Glutamatergic neuron (in vitro differentiated cells): Measurements from ENCODE around the gene PPM1A. TPM values are rescaled to one million over a fixed set of nuclear protein-coding genes. Genes with fewer than 3 reads are reported as not detected.

Experiments used
- DNase-seq: peaks from one replicate; pipeline ENCODE4 v3.0.0; 2022
- H3K27ac Mint-ChIP-seq: one replicate; pipeline ENCODE4 v1.8.0; 2020; ENCODE audit warnings: mild to moderate bottlenecking, mixed read lengths, inconsistent platforms; ENCODE audit not compliant: unreplicated experiment
- H3K27me3 Mint-ChIP-seq: one replicate; pipeline ENCODE4 v1.8.0; 2020; ENCODE audit warnings: mild to moderate bottlenecking, moderate library complexity, mixed read lengths, inconsistent platforms; ENCODE audit not compliant: unreplicated experiment
- H3K36me3 Mint-ChIP-seq: one replicate; pipeline ENCODE4 v1.8.0; 2020; ENCODE audit warnings: mild to moderate bottlenecking, mixed read lengths, inconsistent platforms; ENCODE audit not compliant: unreplicated experiment
- H3K4me1 Mint-ChIP-seq: one replicate; pipeline ENCODE4 v1.8.0; 2020; ENCODE audit warnings: mild to moderate bottlenecking, low read depth, mixed read lengths, inconsistent platforms; ENCODE audit not compliant: unreplicated experiment
- H3K4me3 Mint-ChIP-seq: one replicate; pipeline ENCODE4 v1.8.0; 2020; ENCODE audit warnings: mild to moderate bottlenecking, mixed read lengths, inconsistent platforms; ENCODE audit not compliant: unreplicated experiment
- H3K9me3 Mint-ChIP-seq: one replicate; pipeline ENCODE4 v1.8.0; 2020; ENCODE audit warnings: mild to moderate bottlenecking, moderate library complexity, mixed read lengths, inconsistent platforms; ENCODE audit not compliant: unreplicated experiment
- CTCF ChIP-seq: fragments of 200-600 bp; sonication (generic); IDR thresholded peaks from one replicate; pipeline ENCODE4 v1.5.0; 2021; ENCODE audit not compliant: partially characterized antibody, unreplicated experiment
- total RNA-seq: library from RNA; stranded (reverse); fragmentation: NEBNext Ultra II Directional; extraction: Animal tissue kit (Norgen Biotek cat#: 25700); gene quantifications from one replicate; pipeline ENCODE4 v1.2.1, GENCODE V29; 2021; ENCODE audit not compliant: unreplicated experiment

The PPM1A gene
- total RNA-seq, 1 donor from 2014 or later, result 62.2 TPM

GRCh38 chr14:60348211-60348610 is 99.2 kb downstream of the PPM1A start:
- peaks cover 3% of the 10 kb centered on the region for H3K9me3 Mint-ChIP-seq
- H3K36me3 Mint-ChIP-seq, result no peaks in the 10 kb centered on the region
- H3K4me3 Mint-ChIP-seq, result no peak overlapping the region
- no peaks in the 10 kb centered on the region for H3K27me3 Mint-ChIP-seq
- H3K4me1 Mint-ChIP-seq, result peaks cover 6% of the 10 kb centered on the region
- DNase-seq, result no peak
- TF ChIP-seq CTCF, result no peak
- H3K27ac Mint-ChIP-seq, result no peak overlapping the region

Other genes starting within 250 kb of the PPM1A start
- 80.6 TPM for gene PCNX4, start 157.3 kb upstream of the PPM1A start, total RNA-seq
- 74.8 TPM for gene DHRS7, start 83.8 kb upstream of the PPM1A start, total RNA-seq
- 1.4 TPM for gene C14orf39, start 236.8 kb downstream of the PPM1A start, total RNA-seq